HG02870 (cell line): ENCODE measurements around the gene INTS12.
A peak's percentile ranks its signal among the peaks of the same experiment; 100 is the strongest.
"Not testable (repeated sequence)": the region's sequence is repeated elsewhere in the genome, so short reads cannot be mapped to it uniquely, and the experiment has no call there.

Experiments
- ATAC-seq: cut with Tn5 transposase; IDR thresholded peaks from one replicate; pipeline ENCODE4 v1.9.1; 2021; ENCODE audit warnings: mild to moderate bottlenecking, moderate library complexity; ENCODE audit not compliant: unreplicated experiment

INTS12 gene, protein sequence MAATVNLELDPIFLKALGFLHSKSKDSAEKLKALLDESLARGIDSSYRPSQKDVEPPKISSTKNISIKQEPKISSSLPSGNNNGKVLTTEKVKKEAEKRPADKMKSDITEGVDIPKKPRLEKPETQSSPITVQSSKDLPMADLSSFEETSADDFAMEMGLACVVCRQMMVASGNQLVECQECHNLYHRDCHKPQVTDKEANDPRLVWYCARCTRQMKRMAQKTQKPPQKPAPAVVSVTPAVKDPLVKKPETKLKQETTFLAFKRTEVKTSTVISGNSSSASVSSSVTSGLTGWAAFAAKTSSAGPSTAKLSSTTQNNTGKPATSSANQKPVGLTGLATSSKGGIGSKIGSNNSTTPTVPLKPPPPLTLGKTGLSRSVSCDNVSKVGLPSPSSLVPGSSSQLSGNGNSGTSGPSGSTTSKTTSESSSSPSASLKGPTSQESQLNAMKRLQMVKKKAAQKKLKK

DNA sequence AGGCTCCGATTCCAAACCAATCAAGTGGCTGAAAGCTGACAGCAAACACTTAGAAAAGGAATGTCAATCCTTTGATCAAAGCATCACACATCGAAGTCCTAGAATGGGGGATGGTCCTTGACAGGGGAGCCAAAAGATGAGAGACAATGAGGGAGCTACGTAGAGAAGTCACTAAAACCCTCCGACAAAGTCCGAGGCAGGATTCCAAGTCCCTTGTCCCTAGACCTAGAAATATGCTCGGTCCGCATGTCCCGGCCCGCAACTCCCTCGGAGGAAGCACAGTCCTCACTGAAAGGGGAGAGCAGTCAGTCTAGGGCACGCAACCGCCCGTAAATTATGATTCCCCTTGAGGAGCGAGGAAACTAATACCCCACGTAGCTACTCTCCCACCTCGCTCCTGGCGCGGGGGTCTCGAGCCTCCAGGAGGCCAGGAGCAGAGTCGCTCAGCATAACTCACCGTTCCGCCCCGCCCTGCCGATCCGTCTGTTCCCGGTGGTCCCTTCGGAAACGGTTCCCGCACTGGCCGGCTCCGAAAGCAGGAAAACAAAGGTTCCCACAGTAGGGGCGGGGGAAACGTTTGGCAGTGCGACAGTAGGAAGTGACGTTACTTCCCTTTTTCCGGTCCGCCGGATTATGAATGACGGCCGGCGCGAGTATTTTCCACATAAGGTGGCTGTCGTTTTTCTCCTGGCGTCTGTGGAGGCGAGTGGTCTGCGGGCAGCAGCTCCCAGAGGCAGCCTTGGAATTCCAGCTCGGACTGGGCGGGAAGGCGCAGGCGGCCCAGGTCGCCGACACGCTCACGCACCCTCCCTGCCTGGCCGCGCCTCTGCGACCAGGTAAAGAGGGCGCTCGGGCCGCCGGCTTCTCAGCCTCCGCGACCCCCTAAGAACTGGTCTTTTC is at the start of gene INTS12, which contains the start of gene GSTCD:
Gene INTS12 (minus strand): TSS at position 509 of the 900 bp plus-strand sequence. CDS start 8,684 bp downstream, outside the sequence.
Gene GSTCD (plus strand): TSS at position 604 of the 900 bp plus-strand sequence. CDS start 8,830 bp downstream, outside the sequence.
- peak; percentile 63 for ATAC-seq

DNA sequence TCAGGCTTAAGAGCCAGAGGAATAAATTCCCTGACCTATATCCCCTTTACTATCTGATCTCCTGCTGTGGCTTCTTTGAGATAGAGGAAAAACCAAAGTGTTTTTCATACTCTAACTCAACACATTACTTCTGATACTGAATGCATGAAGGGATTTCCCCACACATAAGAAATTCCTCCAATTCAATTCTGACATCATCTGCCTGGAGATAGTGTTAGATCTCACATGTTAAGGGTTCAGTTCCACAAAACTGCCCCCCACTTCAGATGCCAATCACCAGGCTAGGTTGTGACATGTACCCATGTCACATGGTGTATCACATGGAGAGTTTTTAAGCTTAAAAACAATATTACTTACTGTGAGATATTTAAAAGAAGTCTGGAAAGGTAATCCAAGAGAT is 46.9 kb upstream of the INTS12 start:
- no peak for ATAC-seq

DNA sequence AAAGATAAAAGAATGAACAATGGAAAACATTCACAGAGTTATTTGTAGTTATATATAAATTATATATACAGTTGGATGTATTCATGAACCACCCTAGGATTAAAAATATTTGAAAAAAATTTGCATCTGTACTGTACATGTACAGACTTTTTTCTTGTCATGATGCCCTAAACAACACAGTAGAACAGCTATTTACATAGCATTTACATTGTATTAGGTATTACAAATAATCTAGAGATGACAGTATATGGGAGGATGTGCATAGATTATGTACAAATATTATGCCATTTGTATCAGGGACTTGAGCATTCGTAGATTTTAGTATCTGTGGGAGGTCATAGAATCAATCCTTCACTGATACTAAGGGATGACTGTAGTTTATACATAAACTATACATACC is 44.9 kb upstream of the INTS12 start:
- no peak for ATAC-seq

DNA sequence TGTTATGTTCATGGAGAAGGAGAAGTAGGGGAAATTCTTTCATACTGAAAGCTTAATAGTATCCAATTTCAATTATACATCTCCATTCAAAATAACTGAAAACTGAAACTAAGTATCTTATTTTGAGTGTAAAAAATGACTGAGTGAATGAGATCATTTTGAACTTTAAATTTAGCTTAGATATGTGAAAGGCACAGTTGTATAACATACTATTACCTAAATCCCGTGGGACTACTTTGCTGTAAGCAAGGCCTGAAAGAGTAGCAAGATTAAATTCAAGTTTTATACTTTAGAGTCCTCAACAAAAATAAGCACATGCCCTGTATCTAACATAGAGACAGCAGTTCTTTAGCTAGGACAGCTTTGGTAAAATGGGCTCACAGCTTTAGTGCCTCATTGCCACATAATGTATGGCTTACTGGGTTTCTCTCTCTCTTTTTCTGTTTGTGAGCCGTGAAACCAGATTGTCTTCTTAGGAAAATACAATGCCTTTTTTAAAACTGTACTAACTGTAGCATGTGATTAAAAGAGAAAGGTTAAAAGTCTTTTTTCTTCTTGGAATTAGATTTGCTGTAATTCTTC is 43.3 kb upstream of the INTS12 start:
- no peak for ATAC-seq

DNA sequence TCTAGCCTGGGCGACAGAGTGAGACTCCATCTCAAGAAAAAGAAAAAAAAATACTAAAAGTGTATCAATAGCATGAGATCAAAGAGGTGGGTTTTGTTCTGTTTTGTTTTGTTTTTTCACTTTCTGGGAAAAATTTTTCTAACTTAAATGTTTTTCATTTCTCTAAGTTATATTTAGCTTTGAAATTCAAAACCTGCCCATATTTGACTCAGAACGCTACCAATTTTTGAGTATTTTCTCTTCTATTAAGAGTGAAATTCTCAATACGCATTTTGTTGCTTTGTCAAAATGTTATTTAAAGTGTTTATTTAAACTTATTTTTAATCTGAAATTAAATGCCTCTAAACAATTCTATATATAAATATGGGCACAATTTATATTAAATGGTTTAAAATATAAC is 39.7 kb upstream of the INTS12 start:
- ATAC-seq = no peak

DNA sequence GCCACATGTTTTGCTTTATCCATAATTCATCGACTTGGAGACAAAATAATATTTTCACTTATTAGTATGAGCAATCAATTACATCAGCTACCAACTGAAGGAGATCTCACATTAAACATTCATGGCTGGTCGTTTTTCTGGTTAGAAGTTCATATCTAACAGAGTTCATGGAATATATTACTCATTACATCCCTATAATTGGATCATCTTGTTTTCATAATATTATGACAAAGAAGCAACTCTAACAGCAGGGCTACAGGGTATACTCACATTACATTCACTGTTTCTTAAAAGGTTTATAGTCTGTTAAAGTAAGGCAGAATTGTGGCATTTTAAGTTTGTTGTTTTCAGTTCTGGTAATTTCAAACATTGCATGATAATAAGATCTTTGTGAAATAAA is 33.1 kb upstream of the INTS12 start:
- no peak for ATAC-seq

DNA sequence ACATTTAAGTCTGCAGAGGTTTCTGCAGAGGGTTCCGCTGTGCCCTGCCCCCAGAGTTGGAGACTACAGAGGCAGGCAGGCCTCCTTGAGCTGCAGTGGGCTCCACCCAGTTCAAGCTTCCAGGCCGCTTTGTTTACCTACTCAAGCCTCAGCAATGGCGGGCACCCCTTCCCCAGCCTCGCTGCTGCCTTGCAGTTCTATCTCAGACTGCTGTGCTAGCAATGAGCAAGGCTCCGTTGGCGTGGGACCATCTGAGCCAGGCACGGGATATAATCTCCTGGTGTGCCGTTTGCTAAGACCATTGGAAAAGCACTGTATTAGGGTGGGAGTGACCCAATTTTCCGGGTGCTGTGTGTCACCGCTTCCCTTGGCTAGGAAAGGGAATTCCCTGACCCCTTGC is 26.7 kb upstream of the INTS12 start:
- ATAC-seq = not testable (repeated sequence)

DNA sequence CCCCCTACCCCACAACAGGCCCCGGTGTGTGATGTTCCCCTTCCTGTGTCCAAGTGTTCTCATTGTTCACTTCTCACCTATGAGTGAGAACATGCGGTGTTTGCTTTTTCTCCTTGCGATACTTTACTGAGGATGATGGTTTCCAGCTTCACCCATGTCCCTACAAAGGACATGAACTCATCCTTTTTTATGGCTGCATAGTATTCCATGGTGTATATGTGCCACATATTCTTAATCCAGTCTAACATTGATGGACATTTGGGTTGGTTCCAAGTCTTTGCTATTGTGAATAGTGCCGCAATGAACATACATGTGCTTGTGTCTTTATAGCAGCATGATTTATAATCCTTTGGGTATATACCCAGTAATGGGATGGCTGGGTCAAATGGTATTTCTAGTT is 21.4 kb upstream of the INTS12 start:
- not testable (repeated sequence) for ATAC-seq

DNA sequence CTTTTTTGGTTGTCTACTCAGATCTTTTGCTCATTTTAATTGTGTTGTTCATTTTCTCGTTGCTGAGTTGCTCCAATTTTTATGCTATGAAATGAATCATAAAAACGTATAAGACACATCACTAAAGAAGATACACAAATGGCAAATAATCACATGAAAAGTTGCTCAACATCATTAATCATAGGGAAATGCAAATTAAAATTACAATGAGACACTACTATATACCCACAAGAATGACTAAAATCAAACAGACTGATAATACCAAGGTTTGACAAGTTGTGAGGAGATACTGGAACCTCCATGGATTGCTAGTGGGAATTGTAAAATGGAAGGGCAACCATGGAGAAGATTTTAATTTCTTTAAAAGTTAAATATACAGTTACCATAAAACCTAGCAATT is 17.1 kb upstream of the INTS12 start:
- no peak for ATAC-seq

DNA sequence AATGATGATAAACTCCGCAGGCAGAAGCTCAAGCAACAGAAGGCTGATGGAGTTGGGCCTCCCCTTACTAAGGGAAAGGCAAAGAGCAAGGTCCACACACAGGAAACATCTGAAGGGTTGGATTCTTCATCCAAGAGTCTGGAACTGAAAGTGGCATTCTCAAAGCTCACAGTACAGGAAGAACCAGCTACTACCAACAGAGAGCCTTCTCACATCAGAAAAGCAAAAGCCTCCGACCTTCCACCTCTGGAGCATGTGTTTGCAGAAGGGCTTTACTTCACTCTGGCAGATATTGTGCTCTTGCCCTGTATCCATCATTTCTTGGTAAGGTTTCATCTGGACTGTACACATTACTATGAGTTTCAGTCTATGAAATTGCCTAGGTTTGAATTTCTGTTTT is 10.7 kb upstream of the INTS12 start:
- no peak for ATAC-seq

DNA sequence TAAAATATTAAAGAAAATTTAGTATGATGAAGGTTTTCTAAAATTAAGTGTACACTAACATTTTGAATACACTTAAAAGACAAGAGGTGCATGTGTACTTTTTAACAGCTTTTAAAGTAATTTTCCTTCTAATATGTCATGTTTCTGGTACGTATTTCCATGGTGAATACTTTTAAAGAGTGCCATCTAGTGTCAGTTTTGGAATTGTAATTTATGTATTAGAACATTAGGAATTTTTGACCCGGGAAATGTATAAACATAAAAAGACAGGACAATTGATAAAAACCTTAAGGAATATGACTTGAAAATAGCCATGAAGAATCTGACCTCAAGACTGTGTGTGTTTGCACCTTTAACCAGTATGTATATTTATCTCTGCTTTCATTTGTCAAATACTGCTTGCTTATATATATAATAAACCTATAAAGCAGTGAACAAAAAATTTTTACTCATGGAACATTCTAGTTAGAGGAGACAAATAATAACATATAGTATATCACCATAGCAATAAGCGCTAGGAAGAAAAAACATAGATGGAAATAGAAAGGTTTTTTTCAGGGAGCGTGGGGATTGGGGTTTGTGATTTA is 7.3 kb upstream of the INTS12 start:
- ATAC-seq = no peak

DNA sequence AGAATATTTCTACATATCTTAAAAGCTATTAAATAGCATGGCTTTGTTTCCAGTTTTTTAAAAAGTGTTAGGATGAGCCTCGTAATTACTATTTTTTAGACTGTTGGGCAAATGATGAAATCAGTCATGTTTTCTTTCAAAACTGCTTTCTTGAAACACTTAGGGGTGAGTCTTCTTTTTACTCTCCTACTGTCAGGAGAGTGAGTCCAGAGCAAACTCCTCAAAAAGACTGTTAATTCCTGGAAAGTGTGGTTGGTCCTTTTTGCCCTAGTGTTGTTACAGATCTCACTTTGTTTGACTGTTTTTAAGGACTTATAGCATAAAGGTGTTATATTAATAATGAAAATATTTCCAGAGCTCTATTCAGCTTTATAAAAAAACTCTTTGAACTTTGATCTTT is 6.4 kb upstream of the INTS12 start:
- no peak for ATAC-seq

DNA sequence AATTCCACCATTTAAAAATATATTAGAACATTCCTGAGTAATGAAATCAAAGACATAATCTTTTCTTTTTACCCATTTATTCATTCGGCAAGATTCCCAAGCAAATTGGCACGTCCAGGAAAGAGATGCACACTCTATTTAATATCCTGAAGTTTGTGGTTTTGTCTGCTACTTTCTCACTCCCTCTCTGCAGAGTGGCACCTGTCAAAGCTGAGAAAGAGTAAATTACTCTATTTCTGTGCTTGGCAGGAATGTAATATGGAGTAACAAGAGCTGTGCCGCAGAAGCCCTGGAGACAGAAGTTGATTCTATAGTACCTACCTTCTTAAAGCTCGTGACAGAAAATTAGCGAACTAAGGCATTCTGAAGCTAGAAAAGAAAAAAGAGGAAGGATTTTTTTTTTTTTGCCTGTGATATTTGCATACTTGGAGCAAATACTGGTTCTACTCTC is 5.6 kb upstream of the INTS12 start:
- ATAC-seq = peak; percentile 55

DNA sequence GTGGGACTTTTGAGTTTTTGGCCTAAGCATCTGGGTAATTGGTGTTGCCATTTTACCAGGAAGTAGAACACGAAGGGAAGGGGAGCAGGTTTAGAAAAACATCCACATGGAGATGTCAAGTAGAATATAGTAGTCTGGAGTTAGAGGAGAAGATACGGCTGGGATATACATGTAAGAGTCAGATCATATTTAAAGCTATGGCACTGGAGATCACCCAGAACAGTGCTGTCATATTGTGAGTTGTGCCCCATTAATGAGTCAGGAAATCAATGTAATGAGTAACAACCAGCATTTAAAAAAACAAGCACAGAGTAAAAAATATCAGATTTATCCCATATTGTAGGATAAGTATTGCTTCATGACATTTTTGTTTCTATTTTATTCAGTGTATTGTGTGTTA is 4.3 kb upstream of the INTS12 start:
- no peak for ATAC-seq

DNA sequence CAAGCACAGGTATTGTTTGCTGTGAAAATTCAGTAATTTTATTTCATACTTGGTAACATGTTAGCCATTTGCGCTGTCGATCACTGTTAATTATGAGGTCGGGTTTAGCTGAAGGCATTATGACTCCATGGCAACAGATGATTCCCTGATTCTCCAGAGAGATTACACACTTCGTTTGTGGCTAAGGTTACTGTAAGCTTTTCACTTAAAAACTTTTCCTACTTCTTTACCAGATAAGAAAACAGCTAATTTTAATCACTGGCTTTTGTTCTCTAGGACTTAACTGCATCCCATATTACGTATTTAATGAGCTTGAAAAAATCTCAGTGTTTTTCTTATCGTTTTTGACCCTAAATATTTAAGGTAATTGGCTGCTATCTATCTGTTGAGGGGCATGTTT is 2.2 kb upstream of the INTS12 start:
- no peak for ATAC-seq

DNA sequence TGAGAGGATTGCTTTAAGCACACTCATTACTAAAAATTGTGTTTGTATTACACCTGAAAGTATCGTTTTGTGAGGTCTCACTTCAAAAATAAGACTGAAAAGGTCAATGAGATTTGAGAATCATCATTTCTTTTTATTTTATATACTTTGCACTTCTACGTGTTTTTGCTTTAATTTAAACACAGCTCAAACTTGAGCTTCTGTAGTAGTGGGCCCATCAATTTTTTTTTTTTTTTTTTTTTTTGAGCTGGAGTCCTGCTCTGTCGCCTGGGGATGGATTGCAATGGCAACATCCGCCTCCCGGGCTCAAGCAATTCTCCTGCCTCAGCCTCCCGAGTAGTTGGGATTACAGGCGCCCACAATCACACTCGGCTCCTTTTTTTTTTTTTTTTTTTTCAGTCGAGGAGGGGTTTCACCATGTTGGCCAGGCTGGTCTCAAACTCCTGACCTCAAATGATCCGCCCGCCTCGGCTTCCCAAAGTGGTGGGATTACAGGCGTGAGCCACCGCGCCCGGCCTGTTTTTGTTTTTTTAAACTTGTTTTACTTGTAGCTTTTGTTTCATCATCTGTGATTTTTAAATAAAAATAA is 1.6 kb upstream of the INTS12 start:
- ATAC-seq = no peak

DNA sequence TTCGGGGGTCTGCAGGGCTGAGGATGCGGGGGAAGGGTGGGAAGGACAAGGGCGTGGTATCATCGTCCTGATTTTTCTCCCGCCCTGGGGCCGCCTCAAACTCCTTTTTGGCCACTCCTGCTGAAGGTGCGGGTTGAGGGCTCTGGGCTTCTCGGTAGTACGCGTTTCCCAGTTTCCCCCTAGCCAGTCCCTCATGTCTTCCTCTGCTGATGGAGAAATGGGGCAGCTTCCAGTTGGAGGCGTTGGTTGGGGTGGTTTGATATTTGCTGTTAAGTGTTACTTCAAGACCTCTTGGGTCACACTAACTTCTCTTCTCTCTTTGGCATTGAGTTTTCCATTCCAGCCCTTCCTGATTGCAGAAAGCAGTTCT is 577 bp upstream of the INTS12 start:
- ATAC-seq = peak; percentile 24

DNA sequence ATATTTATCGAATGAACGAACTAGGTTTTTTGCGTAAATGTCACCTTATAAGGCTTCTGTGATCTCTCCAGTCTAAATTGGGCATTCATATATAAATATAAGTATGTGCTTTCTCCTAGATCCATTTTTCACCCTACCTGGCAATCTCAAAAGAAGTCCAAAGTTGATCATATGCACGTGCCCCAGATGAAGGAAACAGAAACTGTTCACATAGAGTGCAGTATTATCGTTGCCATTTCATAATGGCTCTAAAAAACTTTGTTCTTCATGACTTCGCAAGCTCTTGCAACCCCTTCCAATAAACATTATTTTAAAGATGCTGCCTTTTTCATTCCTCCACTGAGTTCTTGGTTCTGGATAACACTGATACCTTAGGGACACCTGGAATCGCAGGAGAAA is 708 bp downstream of the INTS12 start:
- ATAC-seq = no peak

DNA sequence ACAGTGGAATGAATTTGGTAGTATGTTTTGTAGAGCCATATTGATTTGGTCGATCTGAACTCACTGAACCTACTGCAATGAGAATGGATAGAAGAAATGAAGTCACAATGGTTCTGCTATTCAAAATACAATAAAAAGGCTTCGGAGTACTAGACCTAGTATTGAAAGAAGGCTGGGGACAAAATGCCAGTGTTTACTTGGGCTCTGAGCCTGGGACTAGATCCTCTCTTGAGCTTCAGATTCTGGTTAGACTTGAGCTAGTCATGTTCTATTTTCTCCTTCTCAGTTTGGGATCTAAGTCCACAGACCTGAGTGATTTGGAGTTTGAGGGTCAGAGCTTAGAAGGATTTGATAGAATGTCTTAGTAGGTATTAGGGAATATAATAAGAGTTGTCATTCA is 9.9 kb downstream of the INTS12 start:
- no peak for ATAC-seq

DNA sequence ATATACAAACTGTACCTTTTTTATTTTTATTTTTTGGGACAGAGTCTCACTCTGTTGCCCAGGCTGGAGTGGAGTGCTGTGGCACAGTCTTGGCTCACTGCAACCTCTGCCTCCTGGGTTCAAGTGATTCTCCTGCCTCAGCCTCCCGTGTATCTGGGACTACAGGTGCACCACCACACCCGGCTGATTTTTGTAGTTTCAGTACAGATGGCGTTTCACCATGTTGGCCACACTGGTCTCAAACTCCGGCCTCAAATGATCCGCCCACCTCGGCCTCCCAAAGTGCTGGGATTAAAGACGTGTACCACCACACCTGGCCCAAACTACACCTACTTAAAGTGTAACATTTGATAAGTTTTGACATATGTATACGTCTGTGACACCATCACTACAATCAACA is 12.7 kb downstream of the INTS12 start:
- ATAC-seq = not testable (repeated sequence)

DNA sequence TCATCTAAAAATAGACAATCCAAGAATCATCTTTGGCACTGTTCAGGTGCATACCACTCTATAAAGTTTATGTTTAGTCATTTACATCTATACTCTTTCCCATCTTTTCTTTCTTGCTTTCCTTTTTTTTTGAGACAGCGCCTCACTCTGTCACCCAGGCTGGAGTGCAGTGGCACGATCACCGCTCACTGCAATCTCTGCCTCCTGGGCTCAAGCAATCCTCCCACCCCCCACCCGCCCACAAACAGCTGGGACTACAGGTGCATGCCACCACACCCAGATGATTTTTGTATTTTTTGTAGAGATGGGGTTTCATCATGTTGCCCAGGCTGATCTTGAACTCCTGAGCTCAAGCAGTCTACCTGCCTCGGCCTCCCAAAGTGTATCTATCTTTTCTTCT is 13.7 kb downstream of the INTS12 start:
- ATAC-seq = not testable (repeated sequence)
